Central memory CD8-positive, alpha-beta T cell (primary cell): ENCODE data around the gene TEX11.
A peak's percentile ranks its signal among the peaks of the same experiment; 100 is the strongest.
"Not testable (repeated sequence)": the region's sequence is repeated elsewhere in the genome, so short reads cannot be mapped to it uniquely, and the experiment has no call there.

Experiments
- ATAC-seq: fragments of 150-1000 bp; cut with Tn5 transposase; replicated peaks from 2 replicates; pipeline ENCODE4 v1.10.0; 2022; ENCODE audit warnings: mild to moderate bottlenecking, moderate FRiP score, moderate number of reproducible peaks; ENCODE audit not compliant: poor library complexity, severe bottlenecking; ENCODE audit errors: extremely low read depth
- DNase-seq, 2 donors: peaks; one replicate each; pipeline ENCODE4 v3.0.0; 2021; ENCODE audit warnings: low spot score in 2 of 2
- H3K27ac Mint-ChIP-seq: one replicate; pipeline ENCODE4 v1.8.0; 2022; ENCODE audit warnings: low read depth, mild to moderate bottlenecking, moderate library complexity, mixed read lengths
- H3K27me3 Mint-ChIP-seq: one replicate; pipeline ENCODE4 v1.8.0; 2022; ENCODE audit warnings: mixed read lengths
- H3K36me3 Mint-ChIP-seq: one replicate; pipeline ENCODE4 v1.8.0; 2022; ENCODE audit warnings: mild to moderate bottlenecking, moderate library complexity, mixed read lengths; ENCODE audit not compliant: insufficient read depth
- H3K4me1 Mint-ChIP-seq: one replicate; pipeline ENCODE4 v1.8.0; 2022; ENCODE audit warnings: mixed read lengths
- H3K4me3 Mint-ChIP-seq: one replicate; pipeline ENCODE4 v1.8.0; 2022; ENCODE audit warnings: mild to moderate bottlenecking, moderate library complexity, mixed read lengths
- H3K9me3 Mint-ChIP-seq: one replicate; pipeline ENCODE4 v1.8.0; 2022; ENCODE audit warnings: mixed read lengths

Gene TEX11

DNA sequence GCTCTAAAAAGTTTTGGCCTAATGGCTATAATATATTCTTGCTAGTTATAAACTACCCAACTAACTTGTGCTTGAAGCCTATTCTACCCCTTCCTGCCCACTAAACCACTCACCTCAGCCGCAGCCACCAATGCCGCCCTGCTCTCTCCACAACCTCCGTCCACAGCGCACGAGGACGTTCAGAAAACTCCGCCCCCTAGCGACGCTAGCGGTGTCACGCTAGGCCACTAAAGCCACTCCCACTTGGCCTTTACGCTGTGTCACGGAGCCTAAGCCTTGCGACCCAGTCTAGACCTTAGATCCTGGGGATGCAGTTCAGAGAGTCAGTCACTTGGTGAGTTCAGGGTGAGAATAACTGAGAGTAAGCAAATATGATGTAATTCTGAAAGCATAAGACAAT lies at the start of gene TEX11:
Gene TEX11 (minus strand): TSS at position 171 of the 400 bp plus-strand sequence. CDS start 922 bp downstream, outside the sequence.
- ATAC-seq (no peak), DNase-seq (no peak)
- Mint-ChIP-seq H3K36me3 (no peaks in the 10 kb centered on the region), H3K4me3 (no peak within 1 kb of the TSS), H3K27ac (no peak within 1 kb of the TSS), H3K4me1 (no peaks in the 10 kb centered on the region), H3K9me3 (no peaks in the 10 kb centered on the region), H3K27me3 (no peaks in the 10 kb centered on the region)

- no peak overlapping the region for H3K4me3 Mint-ChIP-seq
- ATAC-seq (no peak), DNase-seq (no peak)
- H3K36me3 Mint-ChIP-seq, result no peaks in the 10 kb centered on the region
- H3K9me3 Mint-ChIP-seq, result no peaks in the 10 kb centered on the region
- peaks cover 22% of the 10 kb centered on the region for H3K27me3 Mint-ChIP-seq
- H3K27ac Mint-ChIP-seq, result no peak overlapping the region
- H3K4me1 Mint-ChIP-seq, result no peaks in the 10 kb centered on the region
Measured at GRCh38 chrX:70954871-70955270, 46.4 kb upstream of the TEX11 start.

DNA sequence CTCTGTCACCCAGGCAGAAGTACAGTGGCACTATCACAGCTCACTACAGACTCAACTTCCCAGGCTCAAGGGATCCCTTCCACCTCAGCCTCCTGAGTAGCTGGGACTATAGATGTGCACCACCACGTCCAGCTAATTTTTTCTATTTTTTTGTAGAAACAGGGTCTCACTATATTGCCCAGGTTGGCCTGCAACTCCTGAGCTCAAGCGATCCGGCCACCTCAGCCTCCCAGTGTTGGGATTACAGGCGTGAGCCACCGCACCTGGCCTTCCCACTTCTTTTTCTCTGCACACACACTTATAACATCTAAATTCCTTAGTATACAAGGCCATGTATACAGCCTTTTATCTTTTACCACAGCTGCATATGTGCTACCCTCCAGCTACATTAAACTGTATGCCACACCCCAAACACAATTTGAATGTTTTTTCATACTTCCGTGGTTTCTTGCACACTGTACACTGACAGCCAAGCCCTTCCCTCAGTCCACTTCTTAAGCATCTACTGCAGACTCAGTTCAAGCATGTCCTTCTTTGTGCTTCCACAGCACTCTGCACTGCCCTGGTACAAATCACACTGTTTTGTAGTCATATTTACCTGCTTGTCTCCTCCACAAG lies 15.9 kb upstream of the TEX11 start:
- Mint-ChIP-seq H3K27me3 (peaks cover 58% of the 10 kb centered on the region), H3K4me1 (no peaks in the 10 kb centered on the region), H3K9me3 (no peaks in the 10 kb centered on the region), H3K27ac (no peak overlapping the region), H3K36me3 (no peaks in the 10 kb centered on the region), H3K4me3 (no peak overlapping the region)
- DNase-seq (no peak), ATAC-seq (no peak)

GRCh38 chrX:70922774-70923473 lies 14.4 kb upstream of the TEX11 start:
- Mint-ChIP-seq H3K9me3 (no peaks in the 10 kb centered on the region), H3K27ac (no peak overlapping the region), H3K36me3 (no peaks in the 10 kb centered on the region), H3K27me3 (peaks cover 43% of the 10 kb centered on the region), H3K4me1 (no peaks in the 10 kb centered on the region), H3K4me3 (no peak overlapping the region)
- no peak for DNase-seq
- ATAC-seq, result no peak

- H3K9me3 Mint-ChIP-seq, result no peaks in the 10 kb centered on the region
- no peak for DNase-seq
- H3K4me1 Mint-ChIP-seq, result no peaks in the 10 kb centered on the region
- no peaks in the 10 kb centered on the region for H3K36me3 Mint-ChIP-seq
- H3K27me3 Mint-ChIP-seq, result peaks cover 32% of the 10 kb centered on the region
- no peak for ATAC-seq
- no peak overlapping the region for H3K27ac Mint-ChIP-seq
- no peak overlapping the region for H3K4me3 Mint-ChIP-seq
Measured at GRCh38 chrX:70921709-70922352, 13.3 kb upstream of the TEX11 start.

GRCh38 chrX:70916754-70917153 lies 8.2 kb upstream of the TEX11 start:
- no peaks in the 10 kb centered on the region for H3K9me3 Mint-ChIP-seq
- H3K4me3 Mint-ChIP-seq, result no peak overlapping the region
- DNase-seq (no peak), ATAC-seq (no peak)
- no peaks in the 10 kb centered on the region for H3K27me3 Mint-ChIP-seq
- H3K27ac Mint-ChIP-seq, result no peak overlapping the region
- H3K4me1 Mint-ChIP-seq, result no peaks in the 10 kb centered on the region
- no peaks in the 10 kb centered on the region for H3K36me3 Mint-ChIP-seq

- Mint-ChIP-seq H3K4me1 (no peaks in the 10 kb centered on the region), H3K9me3 (no peaks in the 10 kb centered on the region), H3K27me3 (no peaks in the 10 kb centered on the region), H3K4me3 (no peak overlapping the region), H3K27ac (no peak overlapping the region), H3K36me3 (no peaks in the 10 kb centered on the region)
- no peak for DNase-seq
- ATAC-seq, result no peak
Measured at GRCh38 chrX:70907900-70908299, 611 bp downstream of the TEX11 start.

- no peaks in the 10 kb centered on the region for H3K27me3 Mint-ChIP-seq
- no peak overlapping the region for H3K4me3 Mint-ChIP-seq
- no peak overlapping the region for H3K27ac Mint-ChIP-seq
- no peaks in the 10 kb centered on the region for H3K36me3 Mint-ChIP-seq
- H3K4me1 Mint-ChIP-seq, result no peaks in the 10 kb centered on the region
- DNase-seq (no peak), ATAC-seq (no peak)
- no peaks in the 10 kb centered on the region for H3K9me3 Mint-ChIP-seq
Measured at GRCh38 chrX:70901465-70901864, 7.0 kb downstream of the TEX11 start.

GRCh38 chrX:70890441-70890840 lies 18.1 kb downstream of the TEX11 start:
- not testable (repeated sequence) for H3K27ac Mint-ChIP-seq, H3K4me1 Mint-ChIP-seq, H3K36me3 Mint-ChIP-seq, H3K9me3 Mint-ChIP-seq, ATAC-seq, H3K4me3 Mint-ChIP-seq, DNase-seq
- H3K27me3 Mint-ChIP-seq, result peaks cover 51% of the 10 kb centered on the region

- ATAC-seq, result peak; percentile 46
Measured at GRCh38 chrX:70878902-70879301, 29.6 kb downstream of the TEX11 start.

DNA sequence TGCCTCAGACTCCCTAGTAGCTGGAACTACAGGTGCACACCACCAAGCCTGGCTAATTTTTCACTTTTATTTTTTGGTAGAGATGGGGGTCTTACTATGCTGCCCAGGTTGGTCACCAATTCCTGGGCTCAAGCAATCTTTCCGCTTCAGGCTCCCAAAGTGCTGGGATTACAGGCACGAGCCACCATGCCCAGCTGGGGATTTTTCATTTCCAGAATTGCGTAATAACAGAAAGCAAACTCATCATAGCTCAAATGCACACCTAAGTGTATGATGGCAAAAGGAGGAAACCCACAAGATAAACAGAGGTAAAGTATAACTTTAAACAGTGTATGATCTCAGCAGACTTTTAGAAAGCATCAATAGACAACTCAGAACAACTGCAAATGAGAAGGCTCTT lies 56.2 kb downstream of the TEX11 start:
- ATAC-seq (no peak), DNase-seq (no peak)
- Mint-ChIP-seq H3K9me3 (no peaks in the 10 kb centered on the region), H3K4me3 (no peak overlapping the region), H3K36me3 (no peaks in the 10 kb centered on the region), H3K4me1 (no peaks in the 10 kb centered on the region), H3K27ac (no peak overlapping the region), H3K27me3 (peaks cover 19% of the 10 kb centered on the region)

More at GRCh38 chrX:70878902-70879301, 29.6 kb downstream of the TEX11 start:
- Mint-ChIP-seq H3K36me3 (no peaks in the 10 kb centered on the region), H3K4me3 (no peak overlapping the region), H3K9me3 (no peaks in the 10 kb centered on the region), H3K4me1 (peaks cover 12% of the 10 kb centered on the region), H3K27me3 (no peaks in the 10 kb centered on the region), H3K27ac (no peak overlapping the region)
- DNase-seq, result no peak

DNA sequence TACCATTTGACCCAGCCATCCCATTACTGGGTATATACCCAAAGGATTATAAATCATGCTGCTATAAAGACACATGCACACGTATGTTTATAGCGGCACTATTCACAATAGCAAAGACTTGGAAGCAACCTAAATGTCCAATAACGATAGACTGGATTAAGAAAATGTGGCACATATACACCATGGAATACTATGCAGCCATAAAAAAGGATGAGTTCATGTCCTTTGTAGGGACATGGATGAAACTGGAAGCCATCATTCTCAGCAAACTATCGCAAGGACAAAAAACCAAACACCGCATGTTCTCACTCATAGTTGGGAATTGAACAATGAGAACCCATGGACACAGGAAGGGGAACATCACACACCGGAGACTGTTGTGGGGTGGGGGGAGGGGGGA lies 64.4 kb downstream of the TEX11 start:
- H3K4me3 Mint-ChIP-seq, H3K36me3 Mint-ChIP-seq, H3K9me3 Mint-ChIP-seq, H3K4me1 Mint-ChIP-seq, DNase-seq, H3K27ac Mint-ChIP-seq, ATAC-seq: not testable (repeated sequence)
- peaks cover 21% of the 10 kb centered on the region for H3K27me3 Mint-ChIP-seq

DNA sequence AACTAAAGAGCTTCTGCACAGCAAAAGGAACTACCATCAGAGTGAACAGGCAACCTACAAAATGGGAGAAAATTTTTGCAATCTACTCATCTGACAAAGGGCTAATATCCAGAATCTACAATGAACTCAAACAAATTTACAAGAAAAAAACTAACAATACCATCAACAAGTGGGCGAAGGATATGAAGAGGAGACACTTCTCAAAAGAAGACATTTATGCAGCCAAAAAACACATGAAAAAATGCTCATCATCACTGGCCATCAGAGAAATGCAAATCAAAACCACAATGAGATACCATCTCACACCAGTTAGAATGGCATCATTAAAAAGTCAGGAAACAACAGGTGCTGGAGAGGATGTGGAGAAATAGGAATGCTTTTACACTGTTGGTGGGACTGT lies 64.9 kb downstream of the TEX11 start:
- peaks cover 19% of the 10 kb centered on the region for H3K27me3 Mint-ChIP-seq
- H3K36me3 Mint-ChIP-seq, ATAC-seq, DNase-seq, H3K4me1 Mint-ChIP-seq, H3K27ac Mint-ChIP-seq, H3K4me3 Mint-ChIP-seq, H3K9me3 Mint-ChIP-seq: not testable (repeated sequence)
